CD4-positive, alpha-beta T cell treated with Interleukin-4 for 1 hour (primary cell): ENCODE measurements around the gene EPHA3.

Experiments
- DNase-seq, 2 donors: peaks; one replicate each; pipeline ENCODE4 v3.0.0-alpha.2; 2020 to 2022

The EPHA3 gene

GRCh38 chr3:89107461-89108290 is at the start of gene EPHA3:
TSS of gene EPHA3 (plus strand) at chr3:89107621. CDS start at chr3:89107749, 128 bp downstream.
- peak; percentile 31 to 41 for DNase-seq

GRCh38 chr3:89058371-89058770 is 49.0 kb upstream of the EPHA3 start:
- no peak for DNase-seq

- DNase-seq = no peak
These were observed 48.1 kb upstream of the EPHA3 start for GRCh38 chr3:89059211-89059925.

GRCh38 chr3:89061259-89061658 is 46.2 kb upstream of the EPHA3 start:
- DNase-seq = no peak

- DNase-seq = no peak
These were observed 39.7 kb upstream of the EPHA3 start for GRCh38 chr3:89067736-89068135.

- DNase-seq = no peak
These were observed 34.8 kb upstream of the EPHA3 start for GRCh38 chr3:89072642-89073041.

- DNase-seq = no peak
These were observed 27.5 kb upstream of the EPHA3 start for GRCh38 chr3:89079944-89080343.

- DNase-seq = no peak
These were observed 19.6 kb upstream of the EPHA3 start for GRCh38 chr3:89087851-89088250.

GRCh38 chr3:89098173-89098572 is 9.2 kb upstream of the EPHA3 start:
- no peak for DNase-seq

GRCh38 chr3:89098964-89099585 is 8.3 kb upstream of the EPHA3 start:
- peak; percentile 34 to 38 for DNase-seq

- no peak for DNase-seq
These were observed 6.2 kb upstream of the EPHA3 start for GRCh38 chr3:89101251-89101650.

- DNase-seq = no peak
These were observed 5.5 kb upstream of the EPHA3 start for GRCh38 chr3:89101921-89102320.

- no peak for DNase-seq
These were observed 2.9 kb upstream of the EPHA3 start for GRCh38 chr3:89104499-89104898.

GRCh38 chr3:89105503-89105902 is 1.9 kb upstream of the EPHA3 start:
- DNase-seq = no peak

GRCh38 chr3:89108291-89108550 is 800 bp downstream of the EPHA3 start:
- no peak for DNase-seq

GRCh38 chr3:89113344-89113743 is 5.9 kb downstream of the EPHA3 start:
- DNase-seq = no peak

- DNase-seq = peak in 1 of 2 donors; percentile 12
These were observed 6.7 kb downstream of the EPHA3 start for GRCh38 chr3:89113893-89114840.

- DNase-seq = no peak
These were observed 7.4 kb downstream of the EPHA3 start for GRCh38 chr3:89114841-89115223.

GRCh38 chr3:89116476-89116875 is 9.1 kb downstream of the EPHA3 start:
- no peak for DNase-seq

GRCh38 chr3:89138048-89138447 is 30.6 kb downstream of the EPHA3 start:
- no peak for DNase-seq

GRCh38 chr3:89139870-89140269 is 32.4 kb downstream of the EPHA3 start:
- DNase-seq = no peak

- no peak for DNase-seq
These were observed 36.7 kb downstream of the EPHA3 start for GRCh38 chr3:89144080-89144479.

- no peak for DNase-seq
These were observed 38.6 kb downstream of the EPHA3 start for GRCh38 chr3:89145995-89146394.
